IMR-90 (cell line): ENCODE measurements around the gene TTYH3. TPM values are rescaled to one million over a fixed set of nuclear protein-coding genes. Genes with fewer than 3 reads are reported as not detected.

Experiments
- CTCF ChIP-seq: conservative IDR thresholded peaks from 2 replicates; pipeline ENCODE4 v1.5.1; 2012; ENCODE audit warnings: mild to moderate bottlenecking, low read depth, low read length, improper control_type of control experiment
- USF2 ChIP-seq: fragments of 150-350 bp; IDR thresholded peaks from 2 replicates; pipeline ENCODE4 v1.6.1; 2017; ENCODE audit warnings: mild to moderate bottlenecking, antibody characterized with exemption, low read length, low read depth
- polyA plus RNA-seq, 3 experiments: library from polyadenylated mRNA; depleted of rRNA; stranded (reverse); fragments of >200 nt; gene quantifications; 2 replicates each; pipeline ENCODE4 v1.2.3, GENCODE V29; 2012; ENCODE audit warnings: low replicate concordance in 1 of 3
- total RNA-seq: library from RNA; depleted of rRNA; stranded (reverse); fragments of >200 nt; gene quantifications from 2 replicates; pipeline ENCODE4 v1.2.3, GENCODE V29; 2012

TTYH3 gene
- total and polyA plus RNA-seq, 2 of the 4 experiments (the other 2 are of a cell fraction) = 5.6 to 82.6 TPM

- no peak for TF ChIP-seq CTCF
- TF ChIP-seq USF2 = no peak
Observed at GRCh38 chr7:2582006-2582735, 49.6 kb upstream of the TTYH3 start (continued).
